ENCODE measurements around the gene MGRN1.

MGRN1 gene

DNA sequence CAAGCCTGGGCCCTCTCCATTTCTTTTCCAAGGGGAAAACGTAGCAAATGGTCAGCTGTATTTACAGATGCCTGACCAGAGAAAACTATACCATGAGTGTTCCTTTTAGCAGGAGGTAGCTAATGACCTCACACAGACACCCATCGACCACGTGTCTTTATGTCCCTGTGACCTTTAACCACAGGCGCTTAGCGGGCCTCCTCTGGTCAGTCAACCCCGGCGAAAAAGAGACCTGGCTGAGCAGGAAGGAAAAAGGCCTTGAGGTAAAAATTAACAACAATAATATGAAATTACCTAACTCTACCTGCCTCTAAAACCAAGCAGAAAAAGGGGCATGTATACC is 77.8 kb downstream of the MGRN1 start:
- no peaks in the 10 kb centered on the region for H3K27me3 ChIP-seq (replicated peaks; ENCODE audit: control insufficient read depth, insufficient read depth, low read length)
- TF ChIP-seq, protein P1, sequence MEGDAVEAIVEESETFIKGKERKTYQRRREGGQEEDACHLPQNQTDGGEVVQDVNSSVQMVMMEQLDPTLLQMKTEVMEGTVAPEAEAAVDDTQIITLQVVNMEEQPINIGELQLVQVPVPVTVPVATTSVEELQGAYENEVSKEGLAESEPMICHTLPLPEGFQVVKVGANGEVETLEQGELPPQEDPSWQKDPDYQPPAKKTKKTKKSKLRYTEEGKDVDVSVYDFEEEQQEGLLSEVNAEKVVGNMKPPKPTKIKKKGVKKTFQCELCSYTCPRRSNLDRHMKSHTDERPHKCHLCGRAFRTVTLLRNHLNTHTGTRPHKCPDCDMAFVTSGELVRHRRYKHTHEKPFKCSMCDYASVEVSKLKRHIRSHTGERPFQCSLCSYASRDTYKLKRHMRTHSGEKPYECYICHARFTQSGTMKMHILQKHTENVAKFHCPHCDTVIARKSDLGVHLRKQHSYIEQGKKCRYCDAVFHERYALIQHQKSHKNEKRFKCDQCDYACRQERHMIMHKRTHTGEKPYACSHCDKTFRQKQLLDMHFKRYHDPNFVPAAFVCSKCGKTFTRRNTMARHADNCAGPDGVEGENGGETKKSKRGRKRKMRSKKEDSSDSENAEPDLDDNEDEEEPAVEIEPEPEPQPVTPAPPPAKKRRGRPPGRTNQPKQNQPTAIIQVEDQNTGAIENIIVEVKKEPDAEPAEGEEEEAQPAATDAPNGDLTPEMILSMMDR (IDR thresholded peaks at IDR 0.05; ENCODE audit: insufficient read depth, low read length, poor library complexity, severe bottlenecking) = no peak
- DNase-seq (ENCODE audit: extremely low read depth, insufficient read length) = no peak
- no peak overlapping the region for H3K4me3 ChIP-seq (replicated peaks; ENCODE audit: low read depth, low read length)
- H3K36me3 ChIP-seq (ENCODE audit: control insufficient read depth, insufficient read depth, low read length) = peaks cover 30% of the 10 kb centered on the region

DNA sequence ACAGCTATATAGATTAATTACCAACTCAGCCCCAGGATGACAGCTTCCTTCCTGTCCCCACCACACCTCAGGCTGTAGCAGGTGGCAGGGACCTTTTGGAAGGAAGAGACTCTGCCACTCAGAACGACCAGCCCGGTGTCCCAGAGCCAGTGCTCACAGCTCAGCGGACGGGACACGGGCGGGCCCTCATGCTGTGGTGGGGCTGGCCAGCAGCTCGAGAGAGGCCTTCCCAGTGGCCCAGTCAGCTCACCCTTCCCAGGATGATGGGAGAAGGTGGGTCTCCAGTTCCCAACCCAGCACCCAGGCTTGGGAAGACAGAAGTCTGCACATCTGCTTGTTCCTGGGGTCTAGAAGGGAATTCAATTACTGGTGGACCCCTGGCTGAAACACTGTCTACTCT is 79.3 kb downstream of the MGRN1 start:
- TF ChIP-seq, protein P1 (IDR thresholded peaks at IDR 0.05; ENCODE audit: insufficient read depth, low read length, poor library complexity, severe bottlenecking) = no peak

DNA sequence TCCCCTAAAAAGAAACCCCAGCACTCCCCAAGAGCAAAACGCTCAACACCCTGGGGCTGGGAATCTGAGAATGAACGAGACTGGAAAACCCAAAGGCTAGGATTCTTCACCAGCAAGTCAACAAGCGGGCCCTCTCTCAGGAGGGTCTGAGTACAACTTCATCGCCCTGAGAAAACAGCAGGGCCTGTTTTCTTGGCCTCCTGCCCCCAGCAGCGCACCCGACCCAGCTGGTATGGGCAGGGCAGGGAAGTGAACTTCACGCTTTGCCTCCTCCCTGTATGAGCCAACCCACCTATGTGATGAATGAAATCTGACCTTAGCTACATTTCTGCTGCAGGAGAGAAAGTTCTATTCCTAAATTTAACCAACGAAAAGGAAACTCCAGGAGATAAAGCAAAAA is 79.9 kb downstream of the MGRN1 start:
- H3K4me3 ChIP-seq (replicated peaks; ENCODE audit: low read depth, low read length) = no peak overlapping the region
- TF ChIP-seq, protein P1 (IDR thresholded peaks at IDR 0.05; ENCODE audit: insufficient read depth, low read length, poor library complexity, severe bottlenecking) = no peak
- H3K27me3 ChIP-seq (replicated peaks; ENCODE audit: control insufficient read depth, insufficient read depth, low read length) = no peaks in the 10 kb centered on the region
- H3K36me3 ChIP-seq (ENCODE audit: control insufficient read depth, insufficient read depth, low read length) = peaks cover 14% of the 10 kb centered on the region
- no peak for DNase-seq (ENCODE audit: extremely low read depth, insufficient read length)

More for the DNA sequence above, 79.3 kb downstream of the MGRN1 start:
- no peaks in the 10 kb centered on the region for H3K27me3 ChIP-seq (replicated peaks; ENCODE audit: control insufficient read depth, insufficient read depth, low read length)
- H3K4me3 ChIP-seq (replicated peaks; ENCODE audit: low read depth, low read length) = no peak overlapping the region
- DNase-seq (ENCODE audit: extremely low read depth, insufficient read length) = no peak
- H3K36me3 ChIP-seq (ENCODE audit: control insufficient read depth, insufficient read depth, low read length) = peaks cover 19% of the 10 kb centered on the region

DNA sequence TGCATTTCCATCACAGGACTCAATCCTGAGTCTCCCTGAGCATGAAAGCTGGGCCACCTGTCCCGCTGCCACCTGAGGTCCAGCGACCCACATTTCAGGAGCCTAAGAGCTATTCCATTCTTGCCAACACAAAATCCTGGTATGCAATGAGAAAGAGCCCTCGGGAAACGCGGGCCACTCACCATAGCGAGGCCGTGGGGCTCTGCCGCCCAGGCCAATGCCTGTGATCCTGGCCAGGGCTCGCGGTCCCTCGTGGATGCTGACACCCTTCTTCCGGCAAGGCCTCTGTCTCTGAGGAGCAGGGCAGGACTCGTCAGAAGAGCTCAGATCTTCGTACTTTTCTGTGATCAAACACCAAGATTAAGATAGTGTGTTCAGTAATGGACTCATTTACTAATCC is 80.3 kb downstream of the MGRN1 start:
- Histone ChIP-seq H3K4me3 (replicated peaks; ENCODE audit: low read depth, low read length) (no peak overlapping the region), H3K27me3 (replicated peaks; ENCODE audit: control insufficient read depth, insufficient read depth, low read length) (no peaks in the 10 kb centered on the region), H3K36me3 (ENCODE audit: control insufficient read depth, insufficient read depth, low read length) (peaks cover 12% of the 10 kb centered on the region)
- TF ChIP-seq, protein P1 (IDR thresholded peaks at IDR 0.05; ENCODE audit: insufficient read depth, low read length, poor library complexity, severe bottlenecking) = no peak
- DNase-seq (ENCODE audit: extremely low read depth, insufficient read length) = no peak

DNA sequence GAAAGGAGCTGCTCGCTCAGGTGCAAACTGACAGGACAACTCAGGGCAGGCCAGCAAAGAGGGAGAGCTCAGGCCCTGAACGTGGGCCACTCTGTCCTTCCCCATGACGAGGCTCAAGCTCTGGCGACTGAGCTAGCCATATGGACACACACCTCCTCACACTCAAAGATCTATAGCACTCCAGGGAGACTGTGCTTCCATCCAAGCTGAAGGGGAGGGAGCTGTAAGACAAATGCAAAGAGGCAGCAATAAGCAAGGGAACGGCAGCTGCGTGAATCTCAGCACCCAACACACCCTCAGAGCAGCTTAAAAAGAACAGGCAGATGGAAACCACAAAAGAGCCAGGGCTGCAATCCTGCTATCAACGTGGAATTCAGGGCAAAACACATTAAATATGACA is 82.2 kb downstream of the MGRN1 start:
- H3K36me3 ChIP-seq (ENCODE audit: control insufficient read depth, insufficient read depth, low read length) = peaks cover 6% of the 10 kb centered on the region
- TF ChIP-seq, protein P1 (IDR thresholded peaks at IDR 0.05; ENCODE audit: insufficient read depth, low read length, poor library complexity, severe bottlenecking) = no peak
- H3K4me3 ChIP-seq (replicated peaks; ENCODE audit: low read depth, low read length) = no peak overlapping the region
- no peak for DNase-seq (ENCODE audit: extremely low read depth, insufficient read length)
- H3K27me3 ChIP-seq (replicated peaks; ENCODE audit: control insufficient read depth, insufficient read depth, low read length) = no peaks in the 10 kb centered on the region

DNA sequence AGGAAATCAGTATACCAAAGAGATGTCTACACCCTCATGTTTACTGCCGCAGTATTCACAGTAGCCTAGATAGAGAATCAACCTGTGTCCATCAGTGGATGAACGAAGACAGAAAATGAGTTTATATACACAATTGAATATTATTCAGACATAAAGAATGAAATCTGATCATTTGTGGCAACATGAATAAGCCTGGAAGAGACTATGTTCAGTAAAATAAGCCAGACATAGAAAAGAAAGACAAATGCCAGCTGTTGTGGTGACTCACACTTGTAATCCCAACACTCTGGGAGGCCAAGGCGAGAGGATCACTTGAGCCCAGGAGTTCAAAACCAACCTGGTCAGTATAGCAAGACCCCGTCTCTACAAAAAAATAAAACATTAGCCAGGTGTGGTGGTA is 84.9 kb downstream of the MGRN1 start:
- TF ChIP-seq, protein P1 (IDR thresholded peaks at IDR 0.05; ENCODE audit: insufficient read depth, low read length, poor library complexity, severe bottlenecking) = no peak
- Histone ChIP-seq H3K27me3 (replicated peaks; ENCODE audit: control insufficient read depth, insufficient read depth, low read length) (no peaks in the 10 kb centered on the region), H3K36me3 (ENCODE audit: control insufficient read depth, insufficient read depth, low read length) (peaks cover 9% of the 10 kb centered on the region), H3K4me3 (replicated peaks; ENCODE audit: low read depth, low read length) (no peak overlapping the region)
- no peak for DNase-seq (ENCODE audit: extremely low read depth, insufficient read length)
